HUES6 (cell line): ENCODE data around the gene ZFYVE28.

Source experiments
- H3K27ac ChIP-seq: 2 replicates; pipeline ENCODE4 v1.7.0; 2013; ENCODE audit warnings: low read depth, mild to moderate bottlenecking, low read length, inconsistent platforms
- H3K27me3 ChIP-seq: 2 replicates; pipeline ENCODE4 v1.6.1; 2013; ENCODE audit warnings: low read length; ENCODE audit not compliant: control insufficient read depth, insufficient read depth
- H3K36me3 ChIP-seq: 2 replicates; pipeline ENCODE4 v1.6.1; 2013; ENCODE audit warnings: low read length; ENCODE audit not compliant: control insufficient read depth, insufficient read depth
- H3K4me1 ChIP-seq: 2 replicates; pipeline ENCODE4 v1.6.1; 2013; ENCODE audit warnings: low read length; ENCODE audit not compliant: control insufficient read depth, insufficient read depth
- H3K4me3 ChIP-seq: 2 replicates; pipeline ENCODE4 v1.5.1; 2013; ENCODE audit warnings: low read depth, low read length
- H3K9ac ChIP-seq: one replicate; pipeline ENCODE4 v1.6.1; 2013; ENCODE audit warnings: mild to moderate bottlenecking, low read length
- H3K9me3 ChIP-seq: 2 replicates; pipeline ENCODE4 v1.6.1; 2013; ENCODE audit warnings: low read depth, low read length; ENCODE audit not compliant: control insufficient read depth, insufficient read depth

Gene ZFYVE28

DNA sequence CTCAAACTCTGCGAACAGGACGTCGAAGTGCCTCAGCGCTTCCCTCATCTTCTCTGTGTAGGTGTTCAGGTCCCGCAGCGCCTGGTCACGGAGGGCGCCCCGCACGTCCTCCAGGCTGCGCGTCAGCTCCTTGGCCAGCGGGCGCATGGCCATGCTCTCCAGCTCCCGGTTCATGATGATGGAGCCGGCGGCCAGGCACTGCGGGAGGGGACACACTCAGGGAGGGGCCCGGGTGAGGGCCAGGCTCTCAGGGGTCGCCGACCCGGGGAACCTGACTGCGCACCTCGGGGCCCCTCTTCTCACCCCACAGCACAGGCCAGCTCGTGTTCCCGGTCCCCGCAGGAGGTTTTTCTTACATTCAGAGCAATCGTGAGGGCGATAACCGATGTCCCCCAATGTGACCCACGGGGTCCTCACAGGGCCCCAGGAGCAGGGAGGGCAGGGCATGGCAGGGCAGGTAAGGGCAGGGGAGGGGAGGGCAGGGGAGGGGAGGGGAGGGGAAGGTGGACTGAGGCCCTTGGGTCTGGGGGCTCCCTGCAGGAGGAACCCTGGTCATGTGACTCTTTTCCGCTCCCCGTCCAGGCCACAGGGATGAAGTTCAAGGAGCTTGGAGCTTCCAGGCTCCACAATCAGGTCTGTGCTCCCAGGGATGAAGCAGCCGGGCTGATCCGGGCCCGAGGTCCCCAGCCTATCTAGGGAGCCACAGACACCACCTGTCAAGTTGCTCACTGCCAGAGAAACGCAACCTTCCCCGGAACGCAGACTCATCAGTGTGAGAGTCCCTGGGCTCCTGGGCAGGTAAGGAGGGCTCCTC is 78.8 kb downstream of the ZFYVE28 start:
- H3K36me3 ChIP-seq, result no peaks in the 10 kb centered on the region
- H3K27ac ChIP-seq, result no peak overlapping the region
- H3K4me3 ChIP-seq, result no peak overlapping the region
- no peaks in the 10 kb centered on the region; the same call in 1 of the 2 replicates for H3K4me1 ChIP-seq
- no peaks in the 10 kb centered on the region for H3K9me3 ChIP-seq
- H3K9ac ChIP-seq, result no peak overlapping the region
- H3K27me3 ChIP-seq, result no peaks in the 10 kb centered on the region

GRCh38 chr4:2338754-2339457 is 79.5 kb downstream of the ZFYVE28 start:
- no peaks in the 10 kb centered on the region for H3K36me3 ChIP-seq
- H3K9me3 ChIP-seq, result no peaks in the 10 kb centered on the region
- no peak overlapping the region for H3K9ac ChIP-seq
- no peaks in the 10 kb centered on the region for H3K27me3 ChIP-seq
- no peaks in the 10 kb centered on the region; the same call in 1 of the 2 replicates for H3K4me1 ChIP-seq
- H3K27ac ChIP-seq, result no peak overlapping the region
- no peak overlapping the region for H3K4me3 ChIP-seq

- Histone ChIP-seq H3K4me3 (no peak overlapping the region), H3K27ac (no peak overlapping the region), H3K9me3 (no peaks in the 10 kb centered on the region), H3K27me3 (no peaks in the 10 kb centered on the region), H3K9ac (no peak overlapping the region), H3K36me3 (no peaks in the 10 kb centered on the region), H3K4me1 (no peaks in the 10 kb centered on the region; the same call in 1 of the 2 replicates)
These were observed 80.5 kb downstream of the ZFYVE28 start for GRCh38 chr4:2337896-2338295.

DNA sequence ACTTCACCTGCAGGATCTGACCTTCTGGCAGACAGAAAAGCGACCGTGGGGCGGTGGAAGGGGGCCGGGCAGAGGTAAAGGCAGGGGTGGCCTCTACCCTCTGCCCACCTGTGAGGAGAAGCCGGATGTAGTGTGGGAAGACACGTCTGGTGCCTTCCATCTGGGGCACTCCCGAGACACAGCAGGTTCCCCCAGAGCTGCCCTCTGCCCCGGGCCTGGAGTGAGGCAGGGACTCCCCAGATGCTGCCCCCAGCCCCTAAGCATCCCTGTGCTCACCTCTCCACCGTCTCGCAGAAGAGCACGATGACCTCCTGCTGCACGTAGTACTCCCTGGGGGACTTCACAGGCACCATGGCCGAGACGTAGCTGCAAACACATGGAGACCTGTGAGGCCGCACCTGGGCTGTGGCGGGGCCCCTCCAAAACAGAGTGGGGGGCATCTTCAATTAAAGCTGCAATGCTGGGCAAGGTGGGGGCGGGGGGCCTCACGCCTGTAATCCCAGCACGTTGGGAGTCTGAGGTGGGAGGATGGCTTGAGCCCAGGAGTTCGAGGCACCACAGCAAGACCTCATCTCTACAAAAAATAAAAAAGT is 81.2 kb downstream of the ZFYVE28 start:
- no peak overlapping the region for H3K9ac ChIP-seq
- H3K27me3 ChIP-seq, result no peaks in the 10 kb centered on the region
- no peaks in the 10 kb centered on the region for H3K9me3 ChIP-seq
- H3K27ac ChIP-seq, result no peak overlapping the region
- H3K36me3 ChIP-seq, result no peaks in the 10 kb centered on the region
- no peaks in the 10 kb centered on the region; the same call in 1 of the 2 replicates for H3K4me1 ChIP-seq
- no peak overlapping the region for H3K4me3 ChIP-seq

DNA sequence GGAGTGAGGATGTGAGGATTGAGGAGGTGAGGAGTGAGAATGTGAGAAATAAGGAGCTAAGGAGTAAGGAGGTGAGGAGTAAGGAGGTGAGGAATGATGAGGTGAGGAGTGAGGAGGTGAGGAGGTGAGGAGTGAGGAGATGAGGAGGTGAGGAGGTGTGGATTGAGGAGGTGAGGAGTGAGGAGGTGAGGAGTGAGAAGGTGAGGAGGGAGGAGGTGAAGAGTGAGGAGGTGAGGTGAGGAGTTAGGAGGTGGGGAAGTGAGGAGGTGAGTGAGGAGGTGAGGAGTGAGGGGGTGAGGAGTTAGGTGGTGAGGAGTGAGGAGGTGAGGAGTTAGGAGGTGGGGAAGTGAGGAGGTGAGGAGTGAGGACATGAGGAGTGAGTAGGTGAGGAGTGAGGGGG is 81.8 kb downstream of the ZFYVE28 start:
- H3K27me3 ChIP-seq, result no peaks in the 10 kb centered on the region
- no peak overlapping the region for H3K4me3 ChIP-seq
- H3K9ac ChIP-seq, result no peak overlapping the region
- H3K36me3 ChIP-seq, result no peaks in the 10 kb centered on the region
- no peaks in the 10 kb centered on the region; the same call in 1 of the 2 replicates for H3K4me1 ChIP-seq
- H3K27ac ChIP-seq, result no peak overlapping the region
- no peaks in the 10 kb centered on the region for H3K9me3 ChIP-seq

- no peak overlapping the region for H3K4me3 ChIP-seq
- no peak overlapping the region for H3K27ac ChIP-seq
- no peaks in the 10 kb centered on the region for H3K36me3 ChIP-seq
- no peaks in the 10 kb centered on the region; the same call in 1 of the 2 replicates for H3K27me3 ChIP-seq
- H3K9ac ChIP-seq, result no peak overlapping the region
- no peaks in the 10 kb centered on the region; the same call in 1 of the 2 replicates for H3K4me1 ChIP-seq
- H3K9me3 ChIP-seq, result no peaks in the 10 kb centered on the region
These were observed 82.7 kb downstream of the ZFYVE28 start for GRCh38 chr4:2335729-2336101.

- H3K4me3 ChIP-seq, result no peak overlapping the region
- H3K9ac ChIP-seq, result no peak overlapping the region
- H3K9me3 ChIP-seq, result no peaks in the 10 kb centered on the region
- no peak overlapping the region for H3K27ac ChIP-seq
- peaks cover 5% of the 10 kb centered on the region; the same call in 1 of the 2 replicates for H3K27me3 ChIP-seq
- no peaks in the 10 kb centered on the region; the same call in 1 of the 2 replicates for H3K4me1 ChIP-seq
- no peaks in the 10 kb centered on the region for H3K36me3 ChIP-seq
These were observed 83.4 kb downstream of the ZFYVE28 start for GRCh38 chr4:2334826-2335728.

DNA sequence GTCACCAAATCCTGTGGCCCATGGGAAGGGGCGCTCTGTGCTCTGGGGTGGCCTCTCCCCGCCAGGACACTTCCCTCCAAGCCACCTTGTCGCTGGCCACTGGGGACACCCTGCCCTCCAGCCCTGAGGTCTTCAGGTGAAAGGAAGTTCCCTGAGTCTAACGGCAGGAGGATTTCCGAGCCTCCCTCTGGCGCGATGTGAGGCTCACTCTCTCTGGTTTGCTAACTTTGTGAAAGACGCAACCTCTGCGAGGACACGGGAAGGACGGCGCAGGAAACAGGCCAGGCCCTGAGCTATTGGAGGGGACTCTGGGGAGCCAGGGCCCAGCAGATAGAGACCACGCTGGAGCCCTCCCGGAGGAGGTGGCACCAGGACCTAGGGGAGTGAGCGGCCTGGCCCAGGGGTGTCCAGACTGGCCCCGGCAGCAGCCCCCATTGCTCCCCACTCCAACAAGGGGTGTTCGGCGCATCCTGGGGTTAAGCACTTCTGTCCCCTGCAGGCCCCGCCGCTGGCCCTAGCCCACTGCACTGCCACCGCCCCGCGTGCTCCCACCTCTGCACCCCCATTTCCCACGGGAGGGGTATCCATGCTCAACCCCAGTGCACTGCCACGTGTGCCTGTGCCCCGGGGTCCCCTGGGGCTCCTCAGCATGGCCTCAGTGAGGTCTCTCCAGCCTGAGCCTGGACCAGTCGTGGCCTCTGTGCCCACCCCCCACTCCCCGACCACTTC is 84.4 kb downstream of the ZFYVE28 start:
- Histone ChIP-seq H3K9ac (no peak overlapping the region), H3K27me3 (peaks cover 5% of the 10 kb centered on the region; the same call in 1 of the 2 replicates), H3K27ac (no peak overlapping the region)

DNA sequence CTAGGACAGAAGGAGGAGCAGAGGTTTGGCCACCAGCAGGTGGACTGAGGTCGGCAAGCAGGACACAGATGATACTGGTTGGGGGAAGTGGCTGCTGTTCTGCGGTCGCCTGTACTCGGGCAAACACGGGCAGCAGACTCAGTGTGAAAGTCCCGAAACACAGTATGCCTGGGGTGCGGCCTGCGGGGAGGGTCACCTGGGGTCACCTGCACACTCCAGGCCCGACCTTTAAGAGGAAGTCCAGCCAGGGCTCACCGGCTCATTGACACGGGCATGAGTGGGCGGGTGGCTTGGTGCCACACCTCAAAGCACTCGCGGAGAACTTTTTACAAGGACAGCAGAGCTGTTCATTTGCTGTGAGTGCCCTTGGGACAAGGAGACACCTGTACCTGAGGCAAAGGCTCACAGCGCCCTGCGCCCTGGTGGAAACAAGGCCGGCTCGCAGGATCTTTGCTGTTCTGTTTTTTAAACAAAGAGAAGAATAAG is 85.0 kb downstream of the ZFYVE28 start:
- Histone ChIP-seq H3K27ac (no peak overlapping the region), H3K4me1 (no peaks in the 10 kb centered on the region), H3K36me3 (no peaks in the 10 kb centered on the region), H3K9me3 (no peaks in the 10 kb centered on the region), H3K9ac (no peak overlapping the region), H3K27me3 (peaks cover 5% of the 10 kb centered on the region; the same call in 1 of the 2 replicates), H3K4me3 (no peak overlapping the region)

More for the DNA sequence above, 84.4 kb downstream of the ZFYVE28 start:
- no peak overlapping the region for H3K4me3 ChIP-seq
- no peaks in the 10 kb centered on the region; the same call in 1 of the 2 replicates for H3K4me1 ChIP-seq
- no peaks in the 10 kb centered on the region for H3K36me3 ChIP-seq
- no peaks in the 10 kb centered on the region for H3K9me3 ChIP-seq

DNA sequence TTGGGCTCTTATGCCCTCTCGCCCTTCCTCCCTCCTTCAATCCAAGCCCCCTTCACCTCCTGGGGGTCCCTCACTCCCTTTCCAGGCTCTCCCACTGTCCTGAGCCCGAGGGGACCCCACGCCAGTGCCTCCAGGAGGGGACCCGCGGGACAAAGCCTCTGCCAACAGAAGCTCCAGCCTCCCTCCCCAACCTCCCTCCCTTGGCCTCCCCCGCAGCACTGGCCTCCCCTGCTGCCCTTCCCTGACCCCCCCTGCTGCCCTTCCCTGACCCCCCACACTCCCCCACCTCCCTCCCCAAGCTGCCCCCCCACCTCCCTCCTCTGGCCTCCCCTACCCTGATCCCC is 85.5 kb downstream of the ZFYVE28 start:
- Histone ChIP-seq H3K27ac (no peak overlapping the region), H3K9me3 (no peaks in the 10 kb centered on the region), H3K27me3 (peaks cover 5% of the 10 kb centered on the region; the same call in 1 of the 2 replicates), H3K36me3 (no peaks in the 10 kb centered on the region), H3K9ac (no peak overlapping the region), H3K4me1 (no peaks in the 10 kb centered on the region), H3K4me3 (no peak overlapping the region)
